A673 (cell line): ENCODE measurements around the gene ST6GALNAC6.

ENCODE experiments used
- EZH2 ChIP-seq: fragments of 200-600 bp; sonication (generic); IDR thresholded peaks from 2 replicates; pipeline ENCODE4 v1.6.1; 2017; ENCODE audit warnings: borderline replicate concordance, low read depth, mild to moderate bottlenecking, mixed read lengths, antibody characterized with exemption, low read length; ENCODE audit not compliant: poor library complexity, severe bottlenecking
- TF ChIP-seq, protein P1 (sequence below): fragments of 300-800, 200-600 bp; sonication (generic); conservative IDR thresholded peaks from 2 replicates; pipeline ENCODE4 v1.5.1; 2017; ENCODE audit warnings: low read depth, mild to moderate bottlenecking, antibody characterized with exemption, low read length, moderate library complexity, mixed read lengths

DNA sequence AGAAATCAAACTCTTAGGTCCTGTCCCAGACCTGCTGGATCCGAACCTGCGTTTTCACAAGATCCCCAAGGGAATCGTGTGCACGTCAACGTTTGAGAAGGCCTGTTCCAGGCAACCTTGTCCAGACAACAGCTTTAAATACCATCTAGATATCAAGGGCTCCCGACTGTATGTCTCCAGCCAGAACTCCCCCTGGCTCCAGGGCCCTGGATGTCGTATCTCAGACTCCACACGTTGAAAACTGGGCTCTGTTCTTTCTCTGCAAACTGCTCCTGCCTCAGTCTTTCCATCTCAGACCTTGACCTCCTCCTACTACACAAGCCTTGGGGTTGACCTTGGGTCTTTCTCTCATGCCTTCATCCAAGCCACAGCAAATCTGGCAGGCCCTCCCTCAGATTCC lies 39.1 kb downstream of the ST6GALNAC6 start:
- TF ChIP-seq, protein P1, sequence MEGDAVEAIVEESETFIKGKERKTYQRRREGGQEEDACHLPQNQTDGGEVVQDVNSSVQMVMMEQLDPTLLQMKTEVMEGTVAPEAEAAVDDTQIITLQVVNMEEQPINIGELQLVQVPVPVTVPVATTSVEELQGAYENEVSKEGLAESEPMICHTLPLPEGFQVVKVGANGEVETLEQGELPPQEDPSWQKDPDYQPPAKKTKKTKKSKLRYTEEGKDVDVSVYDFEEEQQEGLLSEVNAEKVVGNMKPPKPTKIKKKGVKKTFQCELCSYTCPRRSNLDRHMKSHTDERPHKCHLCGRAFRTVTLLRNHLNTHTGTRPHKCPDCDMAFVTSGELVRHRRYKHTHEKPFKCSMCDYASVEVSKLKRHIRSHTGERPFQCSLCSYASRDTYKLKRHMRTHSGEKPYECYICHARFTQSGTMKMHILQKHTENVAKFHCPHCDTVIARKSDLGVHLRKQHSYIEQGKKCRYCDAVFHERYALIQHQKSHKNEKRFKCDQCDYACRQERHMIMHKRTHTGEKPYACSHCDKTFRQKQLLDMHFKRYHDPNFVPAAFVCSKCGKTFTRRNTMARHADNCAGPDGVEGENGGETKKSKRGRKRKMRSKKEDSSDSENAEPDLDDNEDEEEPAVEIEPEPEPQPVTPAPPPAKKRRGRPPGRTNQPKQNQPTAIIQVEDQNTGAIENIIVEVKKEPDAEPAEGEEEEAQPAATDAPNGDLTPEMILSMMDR, result no peak
- TF ChIP-seq EZH2, result no peak
